Naive thymus-derived CD4-positive, alpha-beta T cell (primary cell): ENCODE results near the gene CFP. TPM values are rescaled to one million over a fixed set of nuclear protein-coding genes. Genes with fewer than 3 reads are reported as not detected.

Experiments
- ATAC-seq: fragments of 150-1000 bp; cut with Tn5 transposase; 2 replicates; pipeline ENCODE4 v1.10.0; 2021; ENCODE audit warnings: mild to moderate bottlenecking, moderate library complexity
- CTCF ChIA-PET: fragments of 350-600 bp; sonication (Branson Sonifier 250); formaldehyde crosslinking; loops from one replicate; lab custom pipeline; 2021; ENCODE audit warnings: antibody characterized with exemption; lab: Charles Lee
- POLR2A ChIA-PET: fragments of 350-600 bp; sonication (Branson Sonifier 250); formaldehyde crosslinking; loops from one replicate; lab custom pipeline; 2021; ENCODE audit warnings: antibody characterized with exemption, inconsistent platforms; lab: Charles Lee
- DNase-seq, 9 donors: peaks; one replicate each; pipeline versions ENCODE4 v3.0.0 to v3.0.0-alpha.2; 2020 to 2022; ENCODE audit warnings: mixed read lengths in 1 of 9
- H3K27ac ChIP-seq: one replicate; pipeline ENCODE4 v1.7.0; 2013; ENCODE audit warnings: mild to moderate bottlenecking, low read depth, low read length, moderate library complexity
- H3K27me3 ChIP-seq, 2 donors: one replicate each; pipeline ENCODE4 v1.7.0; 2013; ENCODE audit warnings: low read length in 2 of 2, mild to moderate bottlenecking in 2 of 2, moderate library complexity in 2 of 2; ENCODE audit not compliant: control insufficient read depth in 2 of 2, insufficient read depth in 2 of 2
- H3K36me3 ChIP-seq, 3 experiments: 1 replicate in 2 of 3; 2 replicates in 1 of 3; pipeline ENCODE4 v1.7.0; 2013; ENCODE audit warnings: low read length in 3 of 3, mild to moderate bottlenecking in 3 of 3, moderate library complexity in 1 of 3; ENCODE audit not compliant: insufficient read depth in 3 of 3, control insufficient read depth in 2 of 3
- H3K4me1 ChIP-seq, 2 donors: one replicate each; pipeline ENCODE4 v1.7.0; 2013; ENCODE audit warnings: low read length in 2 of 2, mild to moderate bottlenecking in 2 of 2, moderate library complexity in 1 of 2; ENCODE audit not compliant: control insufficient read depth in 2 of 2, insufficient read depth in 2 of 2
- H3K4me3 ChIP-seq: 2 replicates; pipeline ENCODE4 v1.7.0; 2013; ENCODE audit warnings: mild to moderate bottlenecking, low read length
- H3K9me3 ChIP-seq, 3 experiments: 1 replicate in 2 of 3; 2 replicates in 1 of 3; pipeline ENCODE4 v1.7.0; 2013; ENCODE audit warnings: low read length in 3 of 3; ENCODE audit not compliant: control insufficient read depth in 2 of 3
- H3K27ac Mint-ChIP-seq, 9 donors: one replicate each; pipeline ENCODE4 v1.8.0; 2020 to 2022; ENCODE audit warnings: mixed read lengths in 9 of 9, mild to moderate bottlenecking in 8 of 9, moderate library complexity in 5 of 9, inconsistent platforms in 2 of 9
- H3K27me3 Mint-ChIP-seq, 5 donors: one replicate each; pipeline ENCODE4 v1.8.0; 2021 to 2022; ENCODE audit warnings: mixed read lengths in 5 of 5, mild to moderate bottlenecking in 1 of 5
- H3K36me3 Mint-ChIP-seq, 5 donors: one replicate each; pipeline ENCODE4 v1.8.0; 2020 to 2022; ENCODE audit warnings: mixed read lengths in 5 of 5, mild to moderate bottlenecking in 3 of 5, inconsistent platforms in 1 of 5
- H3K4me1 Mint-ChIP-seq, 7 donors: one replicate each; pipeline ENCODE4 v1.8.0; 2020 to 2022; ENCODE audit warnings: mixed read lengths in 7 of 7, mild to moderate bottlenecking in 3 of 7, inconsistent platforms in 1 of 7
- H3K4me3 Mint-ChIP-seq, 10 donors: one replicate each; pipeline ENCODE4 v1.8.0; 2020 to 2022; ENCODE audit warnings: mild to moderate bottlenecking in 10 of 10, mixed read lengths in 10 of 10, moderate library complexity in 6 of 10, inconsistent platforms in 2 of 10
- H3K9me3 Mint-ChIP-seq, 11 donors: one replicate each; pipeline ENCODE4 v1.8.0; 2020 to 2022; ENCODE audit warnings: mixed read lengths in 11 of 11, mild to moderate bottlenecking in 4 of 11, inconsistent platforms in 1 of 11, moderate library complexity in 1 of 11
- intact Hi-C, 2 donors: fragments of 100-400 bp; cut with micrococcal nuclease; formaldehyde crosslinking; loops; one replicate each; pipeline ENCODE4 v1.15.1; 2023
- polyA plus RNA-seq, 2 donors: library from polyadenylated mRNA; unstranded; fragments of 300-500 nt; fragmentation: Illumina TruSeq; gene quantifications; one replicate each; pipeline ENCODE4 v1.2.3, GENCODE V29; 2021
- total RNA-seq, 6 experiments: library from RNA in 5 of 6; stranded (reverse) in 5 of 6; gene quantifications; 1 replicate in 5 of 6; 2 replicates in 1 of 6; pipeline ENCODE4 v1.2.3 and lab custom pipeline; 2021 to 2026

CFP gene
- total and polyA plus RNA-seq, 7 experiments from 2014 or later: 19.4 to 164 (median 32.9) TPM

DNA sequence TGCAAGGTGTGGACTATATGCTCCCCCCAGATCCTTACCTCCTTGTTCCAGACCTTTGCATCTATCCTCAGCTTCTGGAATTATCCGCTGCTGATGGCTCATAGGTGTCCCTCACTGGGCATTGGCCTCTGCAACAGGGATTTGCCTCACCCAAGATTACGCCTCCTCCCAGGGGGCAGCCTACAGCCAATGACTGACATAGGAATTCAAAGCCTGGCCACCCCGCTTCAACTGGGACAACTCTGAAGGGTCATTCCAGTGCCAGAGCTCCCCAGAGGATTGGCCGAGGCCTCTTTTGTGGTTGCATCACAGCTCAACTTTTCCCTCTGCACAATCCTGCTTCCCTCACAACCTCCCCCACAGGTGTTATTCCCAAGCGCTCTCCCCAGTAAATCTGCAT is 15.1 kb downstream of the CFP start:
- H3K4me3 Mint-ChIP-seq: no peak overlapping the region
- CTCF ChIA-PET: no interaction called here

DNA sequence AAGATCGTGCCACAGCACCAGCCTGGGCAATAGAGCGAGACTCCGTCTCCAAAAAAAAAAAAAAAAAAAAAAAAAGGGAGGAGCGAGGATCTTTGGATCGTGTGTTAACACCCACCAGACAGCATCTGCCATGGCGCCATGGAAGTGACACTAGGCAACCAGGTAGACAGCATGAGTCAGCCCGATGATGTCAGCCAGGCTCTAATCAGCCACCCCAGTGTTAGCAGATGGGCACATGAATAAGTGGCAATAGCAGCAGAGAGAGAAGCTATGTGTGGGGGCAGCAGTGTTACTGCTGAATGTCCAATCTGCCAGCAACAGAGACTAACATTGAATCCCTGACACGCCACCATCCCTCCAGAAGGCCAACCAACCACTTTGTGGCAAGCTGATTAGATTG is 16.6 kb downstream of the CFP start:
- Histone ChIP-seq H3K36me3 (no peaks in the 10 kb centered on the region), H3K9me3 (no peaks in the 10 kb centered on the region), H3K4me3 (no peak overlapping the region), H3K27me3 (no peaks in the 10 kb centered on the region), H3K4me1 (no peaks in the 10 kb centered on the region), H3K27ac (no peak overlapping the region)
- no peak overlapping the region for H3K27ac Mint-ChIP-seq
- CTCF ChIA-PET: no interaction called here
- H3K27me3 Mint-ChIP-seq: peaks cover 0 to 20% (median 0%) of the 10 kb centered on the region in 5 donors
- DNase-seq (no peak), ATAC-seq (no peak)
- H3K4me3 Mint-ChIP-seq: no peak overlapping the region
- H3K36me3 Mint-ChIP-seq: no peaks in the 10 kb centered on the region
- POLR2A ChIA-PET: interaction anchor here (1.4 kb wide), 1 partner anchor 31 kb away, joined by 3 read pairs; no protein-coding TSS in a partner anchor
- intact Hi-C loops: no loop called here
- peaks cover 0 to 5% (median 0%) of the 10 kb centered on the region in 11 donors for H3K9me3 Mint-ChIP-seq
- H3K4me1 Mint-ChIP-seq: peaks cover 0 to 11% (median 3%) of the 10 kb centered on the region in 7 donors

More for the DNA sequence above, 15.1 kb downstream of the CFP start:
- Mint-ChIP-seq H3K4me1 (peaks cover 0 to 12% (median 5%) of the 10 kb centered on the region in 7 donors), H3K27me3 (peaks cover 0 to 30% (median 3%) of the 10 kb centered on the region in 5 donors), H3K9me3 (peaks cover 0 to 6% (median 0%) of the 10 kb centered on the region in 11 donors), H3K27ac (no peak overlapping the region), H3K36me3 (no peaks in the 10 kb centered on the region)
- H3K9me3 ChIP-seq: no peaks in the 10 kb centered on the region
- H3K27ac ChIP-seq: no peak overlapping the region
- intact Hi-C loops: no loop called here
- H3K4me1 ChIP-seq: no peaks in the 10 kb centered on the region
- POLR2A ChIA-PET: interaction anchor here (0.8 kb wide), 1 partner anchor 33 kb away, joined by 3 read pairs; no protein-coding TSS in a partner anchor
- no peak overlapping the region for H3K4me3 ChIP-seq
- DNase-seq (no peak), ATAC-seq (no peak)
- H3K36me3 ChIP-seq: no peaks in the 10 kb centered on the region
- H3K27me3 ChIP-seq: no peaks in the 10 kb centered on the region

DNA sequence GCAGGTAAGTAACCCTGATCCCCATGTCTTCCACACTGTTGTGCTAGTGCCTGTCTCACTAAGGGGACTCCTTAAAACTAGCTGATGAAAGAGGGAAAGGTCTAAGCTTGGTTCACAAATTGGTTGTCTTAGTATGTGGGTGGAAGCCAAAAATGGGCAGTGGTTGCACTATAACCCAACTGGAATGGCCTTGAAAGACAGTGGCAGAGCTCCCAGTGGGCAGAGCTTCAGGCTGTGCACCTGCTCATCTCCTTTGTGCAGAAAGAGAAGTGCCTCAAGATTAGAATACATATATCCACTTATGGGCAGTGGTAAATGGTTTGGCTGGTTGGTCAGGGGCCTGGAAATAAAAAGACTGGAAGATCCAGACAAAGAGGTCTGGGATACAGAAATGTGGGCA is 17.3 kb downstream of the CFP start:
- H3K27ac Mint-ChIP-seq: no peak overlapping the region
- Histone ChIP-seq H3K4me3 (no peak overlapping the region), H3K27ac (no peak overlapping the region), H3K9me3 (no peaks in the 10 kb centered on the region), H3K4me1 (no peaks in the 10 kb centered on the region), H3K27me3 (no peaks in the 10 kb centered on the region), H3K36me3 (no peaks in the 10 kb centered on the region)
- peaks cover 0 to 12% (median 4%) of the 10 kb centered on the region in 7 donors for H3K4me1 Mint-ChIP-seq
- H3K27me3 Mint-ChIP-seq: peaks cover 0 to 14% (median 0%) of the 10 kb centered on the region in 5 donors
- H3K4me3 Mint-ChIP-seq: no peak overlapping the region
- DNase-seq: no peak
- ChIA-PET POLR2A (no interaction called here), CTCF (no interaction called here)
- H3K9me3 Mint-ChIP-seq: peaks cover 0 to 3% (median 0%) of the 10 kb centered on the region in 11 donors
- no peaks in the 10 kb centered on the region for H3K36me3 Mint-ChIP-seq
- intact Hi-C loops: no loop called here
- no peak for ATAC-seq

DNA sequence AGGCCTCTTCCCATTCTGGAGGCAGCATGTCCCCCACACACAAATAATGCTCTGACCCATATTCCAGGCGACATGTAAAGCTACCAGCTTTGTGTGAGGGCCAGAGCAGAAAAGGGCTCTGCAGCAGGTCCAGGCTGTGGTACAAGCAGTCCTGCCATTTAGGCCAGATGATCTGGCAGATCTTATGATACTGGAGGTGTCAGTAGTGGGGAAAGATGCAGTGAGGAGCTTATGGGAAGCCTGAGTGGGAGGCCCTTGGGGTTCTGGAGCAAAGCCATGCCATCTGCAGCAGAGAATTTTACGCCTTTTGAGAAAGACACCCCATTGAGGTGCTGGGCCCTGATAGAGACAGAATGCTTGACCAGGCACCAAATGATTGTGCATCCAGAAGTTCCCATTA is 17.8 kb downstream of the CFP start:
- CTCF ChIA-PET: no interaction called here

DNA sequence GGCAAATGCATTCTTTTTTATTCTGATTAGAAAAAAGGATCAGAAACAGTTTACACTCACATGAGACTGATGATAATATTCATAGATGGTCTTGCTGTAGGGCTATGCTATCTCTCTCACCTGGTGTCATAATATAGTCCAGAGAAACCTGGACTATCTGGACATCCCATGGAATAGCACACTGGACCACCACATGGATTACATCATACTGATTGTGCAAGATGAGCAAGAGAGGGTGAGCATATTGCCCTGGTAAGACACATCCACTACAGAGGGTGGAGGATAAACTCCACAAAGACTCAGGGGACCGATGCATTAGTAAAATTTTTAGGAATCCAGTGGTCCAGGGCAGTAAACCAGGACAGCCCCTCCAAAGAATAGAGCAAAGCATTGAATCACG is 18.2 kb downstream of the CFP start:
- intact Hi-C loops: no loop called here
- CTCF ChIA-PET: no interaction called here

More for the DNA sequence above, 17.8 kb downstream of the CFP start:
- peaks cover 0 to 12% (median 4%) of the 10 kb centered on the region in 7 donors for H3K4me1 Mint-ChIP-seq
- H3K36me3 ChIP-seq: no peaks in the 10 kb centered on the region
- no peaks in the 10 kb centered on the region for H3K27me3 ChIP-seq
- H3K27ac Mint-ChIP-seq: no peak overlapping the region
- H3K9me3 ChIP-seq: no peaks in the 10 kb centered on the region
- H3K4me3 ChIP-seq: no peak overlapping the region
- no peaks in the 10 kb centered on the region for H3K4me1 ChIP-seq
- no peak overlapping the region for H3K27ac ChIP-seq
- POLR2A ChIA-PET: no interaction called here
- H3K4me3 Mint-ChIP-seq: no peak overlapping the region
- no peaks in the 10 kb centered on the region for H3K36me3 Mint-ChIP-seq
- H3K9me3 Mint-ChIP-seq: peaks cover 0 to 3% (median 0%) of the 10 kb centered on the region in 11 donors
- DNase-seq: no peak
- intact Hi-C loops: no loop called here
- peaks cover 0 to 10% (median 0%) of the 10 kb centered on the region in 5 donors for H3K27me3 Mint-ChIP-seq
- no peak for ATAC-seq

DNA sequence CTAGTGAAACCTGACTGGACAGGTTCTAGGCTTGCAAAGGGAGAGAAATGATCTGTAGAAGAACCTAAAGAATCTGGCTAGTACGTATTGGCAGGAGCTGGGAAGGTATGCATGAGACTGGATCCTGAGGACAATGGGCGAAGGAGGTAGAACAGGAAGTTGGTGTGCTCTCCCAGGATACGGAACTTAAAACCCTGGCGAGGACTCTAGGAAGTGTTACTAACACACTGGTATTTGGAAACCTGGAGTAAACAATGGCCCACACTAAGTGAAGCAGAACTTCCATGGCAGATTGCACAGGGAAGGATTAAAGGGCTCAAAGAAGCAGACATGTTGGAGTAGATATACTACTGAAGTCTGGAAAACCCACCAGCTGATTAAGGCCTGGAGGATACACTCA is 19.2 kb downstream of the CFP start:
- H3K27ac Mint-ChIP-seq: no peak overlapping the region
- ChIA-PET CTCF (no interaction called here), POLR2A (no interaction called here)
- Histone ChIP-seq H3K27ac (no peak overlapping the region), H3K9me3 (no peaks in the 10 kb centered on the region), H3K4me1 (no peaks in the 10 kb centered on the region), H3K27me3 (no peaks in the 10 kb centered on the region), H3K4me3 (no peak overlapping the region), H3K36me3 (no peaks in the 10 kb centered on the region)
- H3K9me3 Mint-ChIP-seq: peaks cover 0 to 3% (median 0%) of the 10 kb centered on the region in 11 donors
- DNase-seq (no peak), ATAC-seq (no peak)
- H3K36me3 Mint-ChIP-seq: no peaks in the 10 kb centered on the region
- H3K4me1 Mint-ChIP-seq: peaks cover 0 to 12% (median 4%) of the 10 kb centered on the region in 7 donors
- H3K27me3 Mint-ChIP-seq: peaks cover 0 to 2% (median 0%) of the 10 kb centered on the region in 5 donors
- intact Hi-C loops: no loop called here
- H3K4me3 Mint-ChIP-seq: no peak overlapping the region

More for the DNA sequence above, 18.2 kb downstream of the CFP start:
- POLR2A ChIA-PET: no interaction called here
- DNase-seq: no peak
- Mint-ChIP-seq H3K36me3 (no peaks in the 10 kb centered on the region), H3K4me3 (no peak overlapping the region), H3K4me1 (peaks cover 0 to 12% (median 4%) of the 10 kb centered on the region in 7 donors), H3K27ac (no peak overlapping the region), H3K27me3 (peaks cover 0 to 6% (median 0%) of the 10 kb centered on the region in 5 donors), H3K9me3 (peaks cover 0 to 3% (median 0%) of the 10 kb centered on the region in 11 donors)
- no peak for ATAC-seq
- Histone ChIP-seq H3K36me3 (no peaks in the 10 kb centered on the region), H3K9me3 (no peaks in the 10 kb centered on the region), H3K27ac (no peak overlapping the region), H3K4me3 (no peak overlapping the region), H3K4me1 (no peaks in the 10 kb centered on the region), H3K27me3 (no peaks in the 10 kb centered on the region)
